Measurements from ENCODE around the gene EEFSEC. TPM values are rescaled to one million over a fixed set of nuclear protein-coding genes. Genes with fewer than 3 reads are reported as not detected.

The EEFSEC gene
- total and polyA plus RNA-seq, 10 donors, result 8.5 to 19.2 (median 14.2) TPM

DNA sequence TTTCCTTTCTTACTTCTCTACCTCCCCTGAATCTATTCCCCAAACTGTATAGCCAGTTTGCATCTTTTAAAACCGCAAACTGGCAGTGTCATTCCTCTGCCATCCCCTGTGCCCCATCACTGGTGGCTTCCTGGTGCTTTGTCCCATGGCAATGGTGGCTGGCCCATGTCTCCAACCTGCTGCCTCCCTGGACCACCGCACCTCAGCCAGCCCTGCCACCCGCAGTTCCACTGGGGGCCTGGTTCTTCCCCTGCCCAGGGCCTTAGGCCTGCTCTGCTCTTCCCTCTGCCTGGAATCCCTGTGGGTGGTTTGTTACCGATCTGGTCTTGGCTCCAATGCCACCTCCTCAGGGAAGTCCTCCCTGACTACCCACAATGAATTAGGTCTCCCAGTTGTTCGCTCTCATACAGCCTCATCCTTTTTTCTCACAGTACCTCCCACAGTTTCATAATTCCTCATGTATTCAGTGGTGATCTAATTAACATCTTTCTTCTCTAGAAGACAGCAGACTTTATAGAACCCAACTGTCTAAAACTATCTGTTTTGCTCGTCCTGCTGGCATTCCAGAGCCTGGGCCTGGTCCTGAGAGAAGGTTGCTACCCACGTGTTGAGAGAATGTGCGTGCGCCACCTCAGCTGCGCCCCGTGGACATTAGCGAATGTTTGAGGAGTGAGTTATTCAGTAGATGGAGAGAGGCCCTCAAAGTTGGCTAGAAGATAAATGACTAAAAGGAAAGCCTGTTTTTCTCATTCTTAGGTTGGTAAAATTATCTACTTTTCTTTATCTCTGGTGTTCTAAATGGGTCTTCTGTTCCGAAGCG, 183.3 kb downstream of the EEFSEC start:
- DNase-seq, result peak; percentile 58
- H3K4me3 ChIP-seq, result no peak overlapping the region
- intact Hi-C loops (cut with DNase I; ENCODE audit: low total_unique reads), result no loop called here
- no peaks in the 10 kb centered on the region for H3K4me1 ChIP-seq
- H3K27me3 ChIP-seq (replicated peaks in 1 of 7), result no peaks in the 10 kb centered on the region
- no peak overlapping the region for H3K27ac ChIP-seq
- WGBS, 5 donors, result 94 to 97% (median 96%) methylated on average over 14 of the region's 14 CpGs
- TF ChIP-seq POLR2A (IDR thresholded peaks at IDR 0.05), result no peak
- no peak for TF ChIP-seq CTCF (IDR thresholded peaks at IDR 0.05 in 8 of 11, conservative IDR thresholded peaks at IDR 0.05 in 3 of 11)
- no peak for TF ChIP-seq POLR2AphosphoS5 (IDR thresholded peaks at IDR 0.05)
- H3K36me3 ChIP-seq, result peaks cover 0 to 44% (median 8%) of the 10 kb centered on the region in 6 donors
- H3K9me3 ChIP-seq, result no peaks in the 10 kb centered on the region

DNA sequence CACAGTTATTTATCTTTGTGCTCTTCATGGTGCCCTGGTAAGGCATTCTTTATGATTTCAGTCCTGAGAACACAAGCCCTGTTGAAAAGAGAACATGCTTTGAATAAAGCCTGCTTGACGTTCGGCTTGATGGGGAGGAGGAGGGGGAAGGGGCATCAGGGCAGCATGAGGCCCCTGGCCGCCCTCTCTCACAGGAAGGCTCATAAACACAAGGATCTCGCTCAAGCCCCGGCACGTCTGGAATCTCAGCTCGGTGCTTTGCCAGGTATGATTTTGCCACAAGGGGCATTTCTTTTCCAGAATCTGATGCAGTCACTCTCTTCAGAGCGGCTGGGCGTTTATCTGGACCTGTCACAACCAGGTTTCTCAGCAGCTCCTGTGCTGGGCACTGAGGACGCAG, 184.0 kb downstream of the EEFSEC start:
- H3K9me3 ChIP-seq, result no peaks in the 10 kb centered on the region
- intact Hi-C loops (cut with DNase I; ENCODE audit: low total_unique reads), result no loop called here
- no peak for TF ChIP-seq CTCF (IDR thresholded peaks at IDR 0.05 in 8 of 11, conservative IDR thresholded peaks at IDR 0.05 in 3 of 11)
- TF ChIP-seq POLR2AphosphoS5 (IDR thresholded peaks at IDR 0.05), result no peak
- no peak for TF ChIP-seq POLR2A (IDR thresholded peaks at IDR 0.05)
- H3K27ac ChIP-seq, result no peak overlapping the region
- DNase-seq, result peak; percentile 34
- no peak overlapping the region for H3K4me3 ChIP-seq
- H3K36me3 ChIP-seq, result peaks cover 0 to 52% (median 15%) of the 10 kb centered on the region in 6 donors
- H3K4me1 ChIP-seq, result no peaks in the 10 kb centered on the region
- H3K27me3 ChIP-seq (replicated peaks in 1 of 7), result no peaks in the 10 kb centered on the region
- 96 to 98% (median 97%) methylated on average over 10 of the region's 10 CpGs for WGBS, 5 donors

DNA sequence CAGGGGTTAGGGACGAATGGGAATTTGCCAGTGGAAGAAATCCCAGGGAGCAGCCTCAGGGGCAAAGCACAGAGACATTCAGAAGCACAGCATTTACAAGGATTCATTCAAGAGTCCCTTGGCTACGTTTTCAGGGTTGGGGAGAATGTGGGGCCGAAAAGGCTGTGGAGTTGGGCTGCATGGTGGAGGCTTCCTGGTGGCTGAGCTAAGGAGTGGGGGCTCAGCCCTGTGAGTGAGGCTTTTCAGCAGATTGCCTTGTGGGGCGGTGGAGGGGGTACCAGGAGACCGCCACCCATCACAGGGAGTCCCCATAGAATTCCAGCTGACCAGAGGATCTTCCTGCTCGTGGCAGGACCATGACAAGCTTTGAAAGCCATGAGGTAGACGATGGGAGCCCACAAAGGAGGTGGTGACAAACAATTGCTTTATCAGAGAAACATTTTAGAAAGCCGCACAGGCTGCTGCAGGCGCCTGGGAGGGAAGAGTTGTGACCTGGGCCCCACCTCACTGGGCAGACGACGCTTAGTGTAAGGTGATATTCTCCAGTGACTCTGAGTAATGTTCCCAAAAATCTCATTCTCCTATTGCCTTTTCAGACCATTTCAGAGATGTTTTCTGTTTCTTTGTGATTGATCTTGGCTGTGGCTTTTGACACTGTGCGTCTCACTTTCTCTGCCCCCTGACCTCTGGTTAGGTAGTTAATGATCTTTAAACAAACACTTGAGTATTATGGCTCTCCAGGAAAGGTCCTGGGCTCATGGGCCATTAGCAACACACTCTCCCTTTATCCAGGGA, 185.5 kb downstream of the EEFSEC start:
- no peak overlapping the region for H3K27ac ChIP-seq
- peak; percentile 25 for DNase-seq
- WGBS, 5 donors, result 93 to 98% (median 96%) methylated on average over 12 of the region's 12 CpGs

More for the DNA sequence above, 185.5 kb downstream of the EEFSEC start:
- no peaks in the 10 kb centered on the region for H3K27me3 ChIP-seq (replicated peaks in 1 of 7)
- intact Hi-C loops (cut with DNase I; ENCODE audit: low total_unique reads), result no loop called here
- no peak for TF ChIP-seq CTCF (IDR thresholded peaks at IDR 0.05 in 8 of 11, conservative IDR thresholded peaks at IDR 0.05 in 3 of 11)
- no peak for TF ChIP-seq POLR2AphosphoS5 (IDR thresholded peaks at IDR 0.05)
- no peak for TF ChIP-seq POLR2A (IDR thresholded peaks at IDR 0.05)
- no peaks in the 10 kb centered on the region for H3K9me3 ChIP-seq
- H3K4me3 ChIP-seq, result no peak overlapping the region
- no peaks in the 10 kb centered on the region for H3K4me1 ChIP-seq
- peaks cover 0 to 60% (median 16%) of the 10 kb centered on the region in 6 donors for H3K36me3 ChIP-seq
